RWPE2 (cell line): ENCODE results near the gene SPESP1.
"Not testable (repeated sequence)": the region's sequence is repeated elsewhere in the genome, so short reads cannot be mapped to it uniquely, and the experiment has no call there.

Source experiments
- ATAC-seq: fragments of 200-7000 bp; cut with Tn5 transposase; 3 replicates; pipeline ENCODE4 v1.9.1; 2021; ENCODE audit warnings: low read depth
- DNase-seq: peaks from one replicate; pipeline ENCODE4 v3.0.0-alpha.2; 2020; ENCODE audit warnings: low spot score
- H3K27ac ChIP-seq: fragments of 450-650 bp; 2 replicates; pipeline ENCODE4 v1.5.1; 2017; ENCODE audit warnings: mild to moderate bottlenecking; ENCODE audit not compliant: poor library complexity, severe bottlenecking
- H3K27me3 ChIP-seq: fragments of 250-450 bp; sonication (Bioruptor Pico); 2 replicates; pipeline ENCODE4 v1.5.1; 2021; ENCODE audit warnings: mild to moderate bottlenecking, moderate library complexity; ENCODE audit not compliant: insufficient read depth, poor library complexity, severe bottlenecking
- H3K36me3 ChIP-seq: fragments of 250-450 bp; sonication (Bioruptor Pico); 2 replicates; pipeline ENCODE4 v1.5.1; 2020; ENCODE audit warnings: low read depth, mild to moderate bottlenecking, moderate library complexity
- H3K4me1 ChIP-seq: fragments of 250-450 bp; sonication (Bioruptor Pico); 2 replicates; pipeline ENCODE4 v1.5.1; 2021; ENCODE audit warnings: mild to moderate bottlenecking, moderate library complexity; ENCODE audit not compliant: insufficient read depth, poor library complexity, severe bottlenecking
- H3K4me3 ChIP-seq: fragments of 250-450 bp; sonication (Bioruptor Pico); 2 replicates; pipeline ENCODE4 v1.5.1; 2021; ENCODE audit warnings: mild to moderate bottlenecking, moderate library complexity; ENCODE audit not compliant: severe bottlenecking
- H3K9me3 ChIP-seq: fragments of 250-450 bp; sonication (Bioruptor Pico); 2 replicates; pipeline ENCODE4 v1.5.1; 2021; ENCODE audit warnings: mild to moderate bottlenecking, moderate library complexity; ENCODE audit not compliant: severe bottlenecking
- TF ChIP-seq, protein P1 (sequence below): fragments of 450-650 bp; IDR thresholded peaks from one replicate; pipeline ENCODE4 v1.5.1; 2017; ENCODE audit warnings: mild to moderate bottlenecking, moderate library complexity; ENCODE audit not compliant: poor library complexity, severe bottlenecking

The SPESP1 gene

GRCh38 chr15:68967948-68968347 lies 37.6 kb downstream of the SPESP1 start:
- Histone ChIP-seq H3K27me3 (no peaks in the 10 kb centered on the region), H3K9me3 (peaks cover 10% of the 10 kb centered on the region), H3K27ac (no peak overlapping the region), H3K4me3 (no peak overlapping the region), H3K36me3 (no peaks in the 10 kb centered on the region), H3K4me1 (no peaks in the 10 kb centered on the region)
- no peak for ATAC-seq
- TF ChIP-seq, protein P1, sequence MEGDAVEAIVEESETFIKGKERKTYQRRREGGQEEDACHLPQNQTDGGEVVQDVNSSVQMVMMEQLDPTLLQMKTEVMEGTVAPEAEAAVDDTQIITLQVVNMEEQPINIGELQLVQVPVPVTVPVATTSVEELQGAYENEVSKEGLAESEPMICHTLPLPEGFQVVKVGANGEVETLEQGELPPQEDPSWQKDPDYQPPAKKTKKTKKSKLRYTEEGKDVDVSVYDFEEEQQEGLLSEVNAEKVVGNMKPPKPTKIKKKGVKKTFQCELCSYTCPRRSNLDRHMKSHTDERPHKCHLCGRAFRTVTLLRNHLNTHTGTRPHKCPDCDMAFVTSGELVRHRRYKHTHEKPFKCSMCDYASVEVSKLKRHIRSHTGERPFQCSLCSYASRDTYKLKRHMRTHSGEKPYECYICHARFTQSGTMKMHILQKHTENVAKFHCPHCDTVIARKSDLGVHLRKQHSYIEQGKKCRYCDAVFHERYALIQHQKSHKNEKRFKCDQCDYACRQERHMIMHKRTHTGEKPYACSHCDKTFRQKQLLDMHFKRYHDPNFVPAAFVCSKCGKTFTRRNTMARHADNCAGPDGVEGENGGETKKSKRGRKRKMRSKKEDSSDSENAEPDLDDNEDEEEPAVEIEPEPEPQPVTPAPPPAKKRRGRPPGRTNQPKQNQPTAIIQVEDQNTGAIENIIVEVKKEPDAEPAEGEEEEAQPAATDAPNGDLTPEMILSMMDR: no peak
- DNase-seq: no peak

DNA sequence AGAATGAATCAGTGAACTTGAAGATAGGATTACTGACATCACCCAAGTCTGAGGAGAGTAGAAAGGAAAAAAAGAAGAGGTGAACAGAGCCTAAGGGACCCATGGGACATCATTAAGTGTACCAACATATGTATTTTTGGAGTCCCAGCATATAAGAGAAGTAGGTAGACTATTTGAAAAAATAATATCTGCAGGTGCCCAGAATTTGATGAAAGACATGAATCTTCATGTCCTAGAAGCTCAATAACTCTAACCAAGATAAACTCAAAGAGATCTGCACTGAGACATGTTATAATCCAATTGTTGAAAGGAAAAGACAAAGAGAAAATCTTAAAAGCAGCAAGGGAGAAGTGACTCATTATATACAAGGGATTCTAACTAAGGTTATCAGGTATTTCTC lies 39.0 kb downstream of the SPESP1 start:
- ATAC-seq: no peak
- TF ChIP-seq, protein P1: no peak

GRCh38 chr15:68972201-68973065 lies 42.1 kb downstream of the SPESP1 start:
- ATAC-seq (no peak), DNase-seq (no peak)
- peaks cover 10% of the 10 kb centered on the region for H3K9me3 ChIP-seq
- H3K36me3 ChIP-seq: no peaks in the 10 kb centered on the region
- H3K27me3 ChIP-seq: no peaks in the 10 kb centered on the region
- no peaks in the 10 kb centered on the region for H3K4me1 ChIP-seq
- H3K27ac ChIP-seq: no peak overlapping the region
- no peak overlapping the region for H3K4me3 ChIP-seq
- TF ChIP-seq, protein P1: no peak

More for the DNA sequence above, 39.0 kb downstream of the SPESP1 start:
- no peak overlapping the region for H3K27ac ChIP-seq
- no peaks in the 10 kb centered on the region for H3K4me1 ChIP-seq
- no peak for DNase-seq
- H3K27me3 ChIP-seq: no peaks in the 10 kb centered on the region
- no peaks in the 10 kb centered on the region for H3K36me3 ChIP-seq
- peaks cover 10% of the 10 kb centered on the region for H3K9me3 ChIP-seq
- no peak overlapping the region for H3K4me3 ChIP-seq

DNA sequence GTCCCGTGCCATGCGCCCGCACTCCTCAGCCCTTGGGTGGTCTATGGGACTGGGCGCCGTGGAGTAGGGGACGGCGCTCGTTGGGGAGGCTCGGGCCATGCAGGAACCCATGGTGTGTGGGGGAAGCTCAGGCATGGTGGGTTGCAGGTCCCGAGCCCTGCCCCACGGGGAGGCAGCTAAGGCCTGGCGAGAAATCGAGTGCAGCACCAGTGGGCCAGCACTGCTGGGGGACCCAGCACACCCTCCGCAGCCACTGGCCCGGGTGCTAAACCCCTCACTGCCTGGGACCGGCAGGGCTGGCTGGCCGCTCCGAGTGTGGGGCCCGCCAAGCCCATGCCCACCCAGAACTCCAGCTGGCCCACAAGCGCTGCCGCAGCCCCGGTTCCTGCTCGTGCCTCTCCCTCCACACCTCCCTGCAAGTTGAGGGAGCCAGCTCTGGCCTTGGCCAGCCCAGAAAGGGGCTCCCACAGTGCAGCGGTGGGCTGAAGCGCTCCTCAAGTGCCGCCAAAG lies 45.4 kb downstream of the SPESP1 start:
- H3K4me3 ChIP-seq, ATAC-seq, H3K9me3 ChIP-seq, H3K27ac ChIP-seq, H3K27me3 ChIP-seq, DNase-seq, H3K4me1 ChIP-seq, H3K36me3 ChIP-seq: not testable (repeated sequence)

DNA sequence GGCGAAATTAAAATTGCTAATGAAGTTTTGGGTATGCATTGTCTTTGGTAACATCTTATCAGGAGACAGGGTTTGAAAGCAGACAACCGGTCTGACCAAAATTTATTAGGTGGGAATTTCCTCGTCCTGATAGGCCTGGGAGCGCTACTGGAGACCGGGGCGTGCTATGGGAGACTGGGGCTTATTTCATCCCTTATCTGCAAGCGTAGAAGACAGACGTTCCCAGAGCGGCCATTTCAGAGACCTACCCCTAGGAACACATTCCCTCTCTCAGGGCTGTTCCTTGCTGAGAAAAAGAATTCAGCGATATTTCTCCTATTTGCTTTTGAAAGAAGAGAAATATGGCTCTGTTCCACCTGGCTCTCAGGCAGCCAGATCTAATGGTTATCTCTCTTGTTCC lies 47.1 kb downstream of the SPESP1 start:
- H3K27ac ChIP-seq, H3K4me1 ChIP-seq, H3K36me3 ChIP-seq, DNase-seq, H3K4me3 ChIP-seq, H3K9me3 ChIP-seq, ATAC-seq, H3K27me3 ChIP-seq: not testable (repeated sequence)

DNA sequence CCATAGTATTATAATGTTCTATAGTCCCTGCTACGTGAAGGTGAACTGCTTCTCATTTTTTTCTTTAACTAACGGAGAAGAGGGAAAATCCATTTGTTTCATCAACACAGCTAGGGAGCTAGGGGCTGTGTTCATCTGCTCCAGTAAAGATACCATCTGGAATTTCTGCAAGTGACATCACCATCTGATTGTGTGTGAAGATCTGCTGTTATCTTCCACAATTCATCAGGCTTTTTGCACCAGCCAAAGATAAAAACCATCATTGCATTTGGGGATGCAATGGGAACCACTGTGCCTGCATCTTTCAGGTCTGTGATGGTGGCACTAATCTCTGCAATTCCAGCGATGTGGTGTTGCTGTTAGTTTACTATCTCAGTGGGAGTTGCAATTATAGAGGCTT lies 48.7 kb downstream of the SPESP1 start:
- ATAC-seq: no peak
- H3K4me3 ChIP-seq: no peak overlapping the region
- TF ChIP-seq, protein P1: no peak

More for the DNA sequence above, 48.7 kb downstream of the SPESP1 start:
- H3K4me1 ChIP-seq: no peaks in the 10 kb centered on the region
- no peaks in the 10 kb centered on the region for H3K36me3 ChIP-seq
- H3K9me3 ChIP-seq: no peaks in the 10 kb centered on the region
- DNase-seq: no peak
- H3K27ac ChIP-seq: no peak overlapping the region
- H3K27me3 ChIP-seq: no peaks in the 10 kb centered on the region
